ENCODE results near the gene EHD4.

The EHD4 gene

DNA sequence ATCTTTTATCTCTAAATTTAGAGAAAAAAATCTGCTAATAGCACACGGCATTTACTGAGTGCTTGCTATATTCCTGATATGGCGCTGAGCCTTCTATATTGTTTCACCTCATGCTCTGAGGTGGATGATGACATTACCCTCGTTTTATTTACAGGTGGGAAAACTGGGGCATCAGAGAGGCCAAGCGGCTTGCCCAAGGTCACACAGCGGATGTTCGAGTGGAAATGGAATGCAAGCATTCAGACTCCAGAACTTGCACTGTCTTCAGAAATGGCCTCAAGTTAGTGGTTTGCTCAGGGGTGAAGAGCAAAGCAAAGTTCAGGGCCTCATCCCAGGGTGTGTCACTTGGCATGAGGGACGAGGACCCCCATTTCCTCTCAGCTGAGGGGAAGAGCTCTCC, 17.3 kb downstream of the EHD4 start:
- no peak for FAIRE-seq

DNA sequence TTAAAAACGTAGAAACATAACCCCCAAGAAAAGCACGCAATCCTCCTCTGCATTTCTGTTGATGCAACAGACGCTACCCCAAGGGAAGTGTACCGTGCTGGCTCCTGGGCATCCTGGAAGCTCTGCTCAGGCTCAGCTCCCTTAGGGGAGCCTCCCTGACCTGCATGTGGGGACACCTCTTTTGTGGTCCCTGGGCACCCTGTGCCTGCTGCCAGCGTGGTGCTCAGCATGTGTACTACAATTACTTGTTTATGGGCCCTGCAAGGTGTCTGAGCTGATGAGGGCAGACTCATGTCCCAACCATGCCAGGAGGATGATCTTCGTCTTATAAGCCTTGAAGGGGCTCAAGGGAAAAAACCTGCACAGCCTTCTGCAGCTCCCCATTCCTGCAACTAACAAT, 18.3 kb downstream of the EHD4 start:
- FAIRE-seq = no peak

DNA sequence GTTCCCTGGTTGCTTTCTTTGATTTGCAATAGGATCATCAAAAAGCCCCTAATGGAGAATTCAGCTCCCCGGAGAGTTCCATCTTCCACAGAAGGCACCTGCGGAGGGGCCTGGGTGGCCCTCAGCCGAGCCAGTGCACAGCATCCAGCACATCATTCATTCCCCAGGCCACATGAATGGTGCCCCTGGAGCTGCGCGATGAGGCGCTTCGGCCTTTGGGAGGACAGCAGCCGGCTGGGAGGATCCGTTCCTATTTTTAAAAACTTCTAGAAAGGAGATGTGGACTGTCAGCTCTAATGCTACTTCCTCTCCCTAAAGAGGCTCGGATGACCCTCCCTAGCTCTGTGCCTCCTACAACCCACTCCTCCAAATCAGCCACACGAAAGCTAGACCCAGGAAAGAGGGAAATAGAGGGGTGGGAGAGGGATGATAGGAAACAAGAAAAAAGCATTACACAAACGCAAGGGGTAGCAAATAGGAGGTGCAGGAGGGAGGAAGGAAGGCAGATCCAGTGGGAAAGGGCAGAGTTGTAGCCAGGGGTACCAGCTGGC, 20.3 kb downstream of the EHD4 start:
- FAIRE-seq = no peak

DNA sequence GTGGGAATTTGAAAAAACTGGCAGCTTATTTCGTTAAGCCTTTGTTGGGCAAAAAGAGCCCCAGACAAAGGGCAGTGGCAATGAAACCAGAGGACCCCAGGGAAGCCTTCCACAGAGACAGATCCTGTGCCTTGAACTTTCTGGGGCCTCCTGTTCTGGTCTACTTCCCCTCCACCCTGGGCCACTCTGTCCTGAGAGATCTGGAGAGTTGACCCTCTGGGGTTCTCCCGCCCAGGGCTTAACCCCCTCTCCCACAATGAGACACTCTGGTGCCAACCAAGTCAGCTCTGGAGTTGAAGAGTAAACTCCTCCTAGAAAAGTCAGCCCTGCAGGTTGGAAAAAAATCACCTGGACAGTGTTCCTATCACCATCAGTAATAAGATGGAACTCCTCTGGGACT, 20.8 kb downstream of the EHD4 start:
- no peak for FAIRE-seq

DNA sequence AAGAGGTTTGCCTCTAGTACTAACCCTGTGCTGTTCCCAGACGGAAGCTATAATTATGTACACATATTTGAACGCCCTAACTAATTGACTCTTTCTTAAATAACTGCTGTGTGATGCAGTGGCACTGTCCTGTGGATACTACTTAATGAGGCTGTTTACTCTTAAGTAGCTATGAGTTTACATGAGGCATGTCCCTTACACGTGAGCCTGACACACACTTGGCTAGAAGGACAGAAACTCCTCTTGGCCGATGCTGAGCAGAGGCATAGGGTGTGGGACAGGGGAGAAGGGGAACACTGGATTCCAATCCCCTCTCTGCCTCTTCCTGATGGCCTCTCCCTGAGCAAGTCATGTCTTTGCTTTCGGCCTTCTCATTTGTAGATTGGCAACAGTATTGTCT, 21.9 kb downstream of the EHD4 start:
- FAIRE-seq = no peak

DNA sequence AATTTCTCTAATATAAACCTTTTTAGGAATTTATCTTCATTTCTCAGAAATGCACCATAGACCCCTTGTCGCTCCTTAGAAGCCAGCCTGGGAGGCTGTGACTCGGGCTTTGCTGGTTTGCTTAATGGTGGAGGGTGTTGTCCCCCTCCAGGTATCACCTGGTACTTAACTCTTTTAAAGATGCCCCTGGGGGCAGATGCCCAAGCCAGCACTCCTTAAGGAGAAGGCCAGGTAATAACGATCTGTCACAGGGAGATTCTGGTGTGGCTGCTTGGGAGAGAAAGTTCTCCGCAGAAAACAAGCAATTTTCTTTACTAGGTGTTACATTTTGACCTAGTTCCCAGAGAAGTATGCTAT, 22.3 kb downstream of the EHD4 start:
- no peak for FAIRE-seq

DNA sequence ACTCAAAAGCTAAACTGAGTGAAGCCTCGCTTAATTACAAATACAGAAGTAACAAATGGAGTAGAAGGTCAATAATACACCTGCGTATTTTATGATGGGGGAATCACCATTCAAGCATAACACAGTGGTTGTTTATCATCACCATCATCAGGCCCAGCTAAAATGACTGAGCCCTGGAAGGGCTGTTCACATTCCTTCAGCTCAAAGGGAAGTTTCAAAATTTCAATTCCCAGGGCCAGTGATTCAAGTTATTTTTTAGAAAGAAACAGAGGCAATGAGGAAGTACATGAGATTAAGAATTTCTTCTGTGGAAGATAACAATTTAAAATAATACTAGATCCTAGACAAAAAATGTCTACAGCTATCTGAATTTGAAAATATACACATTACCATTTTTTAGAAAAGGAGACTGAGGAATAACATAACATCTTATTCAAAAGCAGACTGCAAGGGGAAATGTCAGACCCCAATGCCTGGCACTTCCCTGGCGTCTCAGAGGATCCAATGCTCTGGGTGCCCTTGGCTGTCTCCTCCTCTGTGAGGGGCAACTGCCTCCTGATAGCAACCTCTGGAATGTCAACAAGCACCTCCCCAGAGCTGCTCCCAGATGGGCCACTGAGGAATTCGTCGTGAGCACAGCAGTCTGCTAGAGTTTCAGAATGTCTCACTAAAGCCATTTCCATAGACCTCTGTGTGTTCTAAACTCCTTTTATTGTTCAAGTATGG, 22.8 kb downstream of the EHD4 start:
- FAIRE-seq = no peak

DNA sequence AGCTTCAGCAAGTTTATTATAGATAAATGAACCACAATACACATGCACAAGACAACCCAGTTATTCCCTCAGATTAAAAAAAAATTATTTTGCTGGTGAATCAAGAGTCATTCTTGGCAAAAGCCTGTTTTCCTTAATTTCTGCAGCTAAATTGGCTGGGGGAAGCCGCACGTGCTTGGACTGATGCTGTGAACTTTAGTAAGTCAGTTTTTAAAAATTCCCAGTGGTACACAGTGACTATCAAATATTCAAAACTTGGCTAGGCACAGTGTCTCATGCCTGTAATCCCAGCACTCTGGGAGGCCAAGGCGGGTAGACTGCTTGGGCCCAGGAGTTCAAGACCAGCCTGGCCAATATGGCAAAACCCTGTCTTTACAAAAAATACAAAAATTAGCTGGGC, 23.9 kb downstream of the EHD4 start:
- no peak for FAIRE-seq

DNA sequence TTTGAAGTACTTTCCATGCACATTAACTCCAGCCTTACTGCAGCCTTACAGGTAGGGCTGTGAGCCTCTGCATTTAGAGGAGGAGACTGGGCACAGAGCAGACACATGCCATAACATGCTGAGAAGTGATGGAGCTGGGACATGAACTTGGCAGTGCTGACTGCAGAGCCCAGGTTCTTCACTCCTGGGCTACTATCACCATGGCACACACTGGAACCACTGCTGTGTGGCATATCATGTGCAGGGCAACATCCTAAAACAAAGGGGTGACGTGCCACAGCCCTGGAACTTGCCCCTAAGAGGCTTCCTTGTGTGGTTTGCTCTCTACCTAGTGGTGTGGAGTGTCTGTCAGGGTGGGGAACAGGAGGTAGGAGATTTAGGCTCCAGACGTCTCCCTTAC, 25.4 kb downstream of the EHD4 start:
- FAIRE-seq = no peak

DNA sequence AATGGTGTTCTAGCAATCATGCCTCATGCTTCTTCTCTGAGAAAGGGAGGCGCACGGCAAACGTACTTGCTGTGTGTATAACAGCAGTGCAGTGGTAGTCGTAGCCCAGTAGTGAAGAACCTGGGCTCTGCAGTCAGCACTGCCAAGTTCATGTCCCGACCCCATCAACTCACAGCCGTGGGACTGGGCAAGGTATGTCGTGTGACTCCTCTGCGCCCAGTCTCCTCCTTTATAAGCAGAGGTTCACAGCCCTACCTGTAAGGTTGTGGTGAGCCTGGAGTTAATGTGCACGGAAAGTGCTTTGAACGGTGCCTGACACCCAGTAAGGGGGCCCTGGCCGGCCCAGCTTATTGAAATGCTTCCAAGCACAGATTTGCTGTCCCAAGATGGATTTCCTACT, 26.6 kb downstream of the EHD4 start:
- no peak for FAIRE-seq

DNA sequence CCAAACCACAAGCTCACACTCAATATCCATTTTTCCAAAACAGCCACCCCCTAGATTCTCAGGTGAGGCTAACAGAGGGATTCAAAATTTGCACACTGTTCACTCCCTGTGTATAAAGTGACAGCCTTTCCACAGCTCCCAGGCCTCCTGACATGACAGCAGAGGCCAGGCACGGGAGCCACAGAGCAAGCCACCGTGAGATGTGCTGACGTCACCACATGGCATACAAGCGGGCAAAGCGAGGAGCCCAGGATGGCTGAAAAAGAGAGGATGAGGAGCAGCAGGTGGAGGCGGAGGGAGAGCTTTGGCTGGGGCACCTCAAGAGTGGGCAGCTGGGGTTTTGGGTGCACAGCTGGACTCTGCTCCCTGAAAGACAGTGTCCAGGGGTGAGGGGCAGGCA, 27.1 kb downstream of the EHD4 start:
- FAIRE-seq = no peak

DNA sequence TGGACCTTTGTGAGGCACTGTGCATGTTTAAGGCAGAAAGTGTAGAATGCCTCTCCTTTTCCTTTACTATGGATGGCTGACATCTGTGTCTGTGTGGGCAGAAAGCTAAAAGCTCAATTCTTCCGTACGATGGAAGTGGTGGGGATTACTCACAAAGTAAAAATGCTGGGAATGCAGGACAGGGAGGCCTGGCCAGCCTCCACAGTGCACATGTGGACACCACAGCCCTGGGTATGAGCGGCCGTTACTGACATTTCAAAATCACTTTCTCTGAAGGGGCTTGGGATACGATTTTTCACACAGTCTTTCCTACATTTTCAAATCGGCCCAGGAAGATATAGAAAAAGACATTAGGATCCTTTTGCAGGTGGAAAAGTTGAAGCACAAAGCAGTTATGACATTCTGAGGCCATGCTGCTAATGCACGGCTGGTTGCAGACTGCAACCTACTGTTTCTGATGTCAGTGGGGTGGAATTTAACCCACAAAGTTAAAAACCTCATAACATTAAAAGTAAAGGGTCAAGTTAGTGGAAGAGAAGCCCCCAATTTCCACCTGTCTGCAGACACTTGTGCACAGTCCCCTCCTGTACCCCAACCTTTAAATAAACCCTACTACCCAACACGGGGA, 27.9 kb downstream of the EHD4 start:
- FAIRE-seq = no peak

DNA sequence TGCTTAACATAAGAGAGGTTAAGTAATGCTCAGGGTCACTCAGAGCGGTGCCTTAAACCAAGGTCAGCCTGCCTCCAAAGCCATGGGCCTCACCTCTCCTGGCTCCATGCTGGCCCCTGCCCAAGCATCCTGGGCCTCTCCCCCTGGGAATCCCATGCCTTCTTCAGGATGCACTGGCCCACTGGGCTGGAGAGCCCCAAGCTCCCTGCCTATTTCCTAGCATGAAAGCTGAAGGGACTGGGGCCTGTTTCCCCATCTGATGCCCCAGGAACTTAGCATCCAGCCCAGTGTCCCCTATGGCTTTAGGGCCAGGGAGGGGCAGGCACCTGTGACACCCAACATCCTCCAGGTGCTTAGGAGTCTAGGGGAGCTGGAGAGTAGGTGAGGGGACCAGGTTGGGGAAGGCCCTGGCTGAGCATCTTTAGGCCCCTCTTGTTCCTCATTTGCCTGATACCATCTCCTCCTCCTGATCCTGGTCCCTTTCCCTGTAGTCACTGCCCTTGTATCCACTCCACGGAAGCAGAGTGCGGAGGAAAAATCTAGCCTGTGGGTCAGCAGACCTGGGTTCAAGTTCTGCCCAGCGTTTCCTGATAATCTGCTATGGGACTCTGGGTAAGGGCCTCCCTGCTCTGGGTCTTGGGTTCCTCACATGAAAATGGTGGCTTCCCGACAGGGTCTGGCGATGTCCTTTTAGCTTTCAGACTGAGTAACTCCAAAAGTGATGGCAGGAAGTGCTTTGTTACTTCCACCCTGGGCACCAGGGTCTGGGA, 28.6 kb downstream of the EHD4 start:
- FAIRE-seq = no peak

DNA sequence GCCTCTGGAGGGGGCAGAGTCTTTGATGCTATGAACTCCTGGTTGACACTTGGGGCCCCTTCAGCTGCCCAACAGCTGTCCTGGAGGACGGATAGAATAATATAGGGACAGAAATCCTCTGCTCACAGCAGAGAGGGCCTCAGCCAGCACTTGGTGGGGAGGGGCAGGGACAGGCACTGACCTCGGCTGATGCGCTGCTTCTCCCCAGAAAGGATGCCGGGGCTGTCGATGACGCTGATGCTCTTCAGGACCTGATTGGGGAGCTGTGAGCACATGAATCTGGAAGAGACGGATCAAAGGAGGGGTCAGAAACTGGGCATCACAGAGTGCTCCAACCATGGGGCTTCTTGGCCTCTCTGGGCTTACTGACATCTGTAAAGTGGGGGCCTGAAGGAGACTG, 29.5 kb downstream of the EHD4 start:
- no peak for FAIRE-seq

DNA sequence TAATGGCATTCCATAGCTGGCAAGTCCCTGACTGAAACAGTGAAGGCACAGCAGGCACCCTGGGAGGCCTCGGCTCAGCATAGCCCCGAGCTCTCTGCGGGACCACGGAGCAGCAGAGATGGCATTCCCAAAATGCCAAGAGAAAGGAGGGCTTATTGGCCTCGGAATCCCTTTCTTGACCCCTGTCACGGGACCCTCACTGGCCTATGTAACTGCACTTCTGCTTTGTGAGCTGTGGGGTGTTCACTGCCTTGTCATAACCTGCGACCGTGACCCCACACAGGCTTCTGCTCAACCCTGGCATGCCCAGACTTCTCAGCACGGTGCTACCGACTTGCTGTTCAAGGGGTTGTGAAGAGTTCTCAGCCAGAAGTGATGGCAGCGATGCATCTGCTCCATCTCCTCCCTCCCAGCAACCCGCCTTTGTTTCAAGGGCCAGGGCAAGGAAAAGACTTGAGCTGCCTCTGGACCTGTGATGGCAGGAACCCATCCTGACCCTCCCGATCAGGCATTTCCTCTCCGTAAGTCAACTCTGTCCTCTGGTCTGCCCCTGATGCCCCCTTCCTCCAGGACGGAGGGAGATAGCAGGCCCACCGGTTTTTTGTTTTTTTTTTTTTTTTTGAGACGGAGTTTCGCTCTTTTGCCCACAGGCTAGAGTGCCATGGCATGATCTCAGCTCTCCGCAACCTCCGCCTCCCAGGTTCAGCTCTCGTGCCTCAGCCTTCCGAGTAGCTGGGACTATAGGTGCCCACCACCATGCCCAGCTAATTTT, 30.5 kb downstream of the EHD4 start:
- no peak for FAIRE-seq

DNA sequence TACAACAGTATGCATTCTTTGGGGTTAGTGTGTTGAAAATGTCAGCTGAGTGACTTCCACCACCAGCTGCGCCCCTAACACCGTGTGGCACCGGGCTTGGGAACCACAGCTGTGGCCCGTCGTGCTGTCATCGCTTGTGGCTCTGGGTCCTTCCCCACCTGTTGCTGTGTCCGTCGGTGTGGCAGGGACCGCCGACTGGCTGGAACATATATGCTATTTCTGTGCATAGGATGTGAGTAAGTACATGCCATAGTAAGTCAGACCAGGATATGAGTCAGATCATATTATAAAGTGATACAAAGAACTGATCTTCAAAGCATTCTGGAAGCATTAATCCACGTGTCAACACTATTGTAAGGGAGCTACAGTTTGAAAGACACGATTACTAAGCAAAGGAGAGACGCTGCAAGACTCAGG, 31.9 kb downstream of the EHD4 start:
- no peak for FAIRE-seq

DNA sequence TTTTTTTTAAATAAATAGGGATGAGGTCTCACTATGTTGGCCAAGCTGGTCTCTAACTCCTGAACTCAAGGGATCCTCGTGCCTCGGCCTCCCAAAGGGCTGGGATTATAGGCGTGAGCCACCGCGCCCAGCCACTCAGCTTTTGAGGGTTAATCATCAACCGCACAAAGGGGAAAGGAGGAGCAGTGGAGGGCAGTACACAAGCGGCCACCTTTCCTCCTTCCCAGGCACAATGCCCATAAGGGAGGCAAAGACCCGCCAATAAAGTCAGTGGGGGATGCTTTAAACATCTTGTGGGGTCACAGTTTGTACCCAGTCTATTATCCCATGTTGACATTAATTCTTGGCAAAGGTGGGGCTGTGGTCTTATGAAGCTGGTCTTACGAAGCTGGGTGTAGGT, 32.4 kb downstream of the EHD4 start:
- FAIRE-seq = no peak

DNA sequence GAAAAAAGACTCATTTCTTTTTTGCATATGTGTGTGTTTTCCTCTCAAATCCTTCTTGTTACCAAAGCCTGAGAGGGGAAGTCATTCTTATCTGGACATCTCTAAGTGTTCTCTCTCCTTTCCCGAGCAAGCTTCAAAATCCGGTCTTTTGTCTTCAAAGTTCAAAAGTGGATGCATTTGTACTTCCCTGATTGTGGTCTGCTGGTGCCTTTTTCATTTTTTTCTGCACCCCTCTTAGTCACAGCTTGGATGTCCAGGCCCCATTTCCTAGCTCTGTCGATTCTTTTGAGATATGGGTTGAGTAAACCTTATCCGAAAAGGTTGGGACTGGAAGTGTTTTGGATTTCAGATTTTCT, 34.8 kb downstream of the EHD4 start:
- no peak for FAIRE-seq

DNA sequence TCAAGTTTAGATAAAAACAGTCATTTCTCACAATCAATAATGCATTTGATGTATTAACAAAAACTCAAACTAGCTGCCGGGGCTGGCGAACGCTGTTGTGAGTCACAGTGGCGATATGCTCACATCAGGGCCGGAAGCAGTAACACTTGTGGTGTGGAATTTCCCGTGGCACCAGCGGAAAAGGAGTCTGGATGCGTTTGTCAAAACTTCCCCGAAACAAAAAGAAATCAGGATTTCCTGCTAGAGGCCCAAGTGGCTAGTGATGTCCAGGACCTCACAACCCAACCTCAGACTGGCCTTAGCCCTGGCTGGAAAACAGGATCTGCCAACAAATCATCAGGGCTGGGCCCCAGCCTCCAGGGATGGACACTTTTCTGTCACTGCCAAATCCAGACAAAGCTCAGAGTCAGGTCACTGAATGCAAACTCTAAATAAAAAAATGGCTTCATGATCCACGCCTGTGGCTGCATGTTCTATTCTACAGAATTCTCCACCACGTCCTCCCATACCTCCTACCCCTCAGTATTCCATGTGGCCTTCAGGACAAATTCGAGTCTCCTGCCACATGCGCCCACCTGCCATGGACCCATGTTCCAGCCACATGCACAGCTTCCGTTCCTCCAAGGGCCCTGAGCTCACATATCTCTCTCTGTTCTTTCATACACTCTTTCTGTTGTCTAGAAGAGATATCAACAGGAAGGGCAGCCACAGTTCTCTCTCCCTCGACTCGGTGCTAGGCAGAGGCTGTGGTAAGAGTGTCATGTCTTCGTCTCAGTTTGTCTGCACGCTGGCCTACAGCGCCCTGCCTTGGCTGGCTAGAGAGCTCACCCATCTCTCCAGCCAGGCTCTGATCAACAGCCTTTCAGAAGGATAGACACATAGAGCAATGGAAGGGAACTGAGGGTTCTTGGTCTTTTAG, 35.4 kb downstream of the EHD4 start:
- FAIRE-seq = no peak

DNA sequence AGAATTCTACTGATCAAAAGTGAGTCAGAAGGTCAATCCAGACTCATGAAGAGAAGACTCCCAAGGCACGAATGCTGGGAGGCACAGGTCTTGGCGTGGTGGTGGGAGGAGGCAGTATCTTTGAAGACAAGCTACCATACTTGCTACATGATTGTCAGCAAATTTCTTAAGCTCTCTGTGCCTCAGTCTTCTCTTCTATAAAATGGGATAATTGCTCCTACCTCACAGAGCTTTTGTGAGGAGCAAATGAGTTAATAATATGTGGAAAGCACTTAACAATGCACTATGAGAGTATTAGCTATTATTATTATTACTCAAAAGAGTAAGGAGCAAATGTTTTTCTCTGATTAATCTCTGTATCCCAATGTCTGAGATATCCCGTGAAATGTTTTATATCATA, 36.2 kb downstream of the EHD4 start:
- FAIRE-seq = no peak

DNA sequence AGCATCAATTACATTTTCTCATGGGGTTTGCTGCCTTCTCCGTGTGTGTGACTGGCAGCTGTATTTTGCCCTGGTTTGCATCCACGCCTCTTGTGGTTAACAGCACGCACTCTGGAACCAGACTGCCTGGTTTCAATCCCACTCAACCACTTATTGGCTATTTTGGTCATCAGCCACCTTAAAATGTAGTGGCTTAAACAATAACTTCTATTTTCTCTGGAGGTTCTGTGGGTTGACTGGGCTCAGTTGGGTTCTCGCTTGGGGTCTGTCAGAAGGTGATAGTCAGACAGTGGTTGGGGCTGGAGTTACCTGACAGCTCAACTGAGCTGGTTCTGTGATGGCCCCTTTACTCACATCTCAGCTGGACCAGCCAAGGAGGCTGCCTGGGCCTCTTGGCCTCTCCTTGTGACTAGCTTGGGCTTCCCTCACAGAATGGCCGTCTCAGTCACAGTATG, 36.8 kb downstream of the EHD4 start:
- FAIRE-seq = no peak

DNA sequence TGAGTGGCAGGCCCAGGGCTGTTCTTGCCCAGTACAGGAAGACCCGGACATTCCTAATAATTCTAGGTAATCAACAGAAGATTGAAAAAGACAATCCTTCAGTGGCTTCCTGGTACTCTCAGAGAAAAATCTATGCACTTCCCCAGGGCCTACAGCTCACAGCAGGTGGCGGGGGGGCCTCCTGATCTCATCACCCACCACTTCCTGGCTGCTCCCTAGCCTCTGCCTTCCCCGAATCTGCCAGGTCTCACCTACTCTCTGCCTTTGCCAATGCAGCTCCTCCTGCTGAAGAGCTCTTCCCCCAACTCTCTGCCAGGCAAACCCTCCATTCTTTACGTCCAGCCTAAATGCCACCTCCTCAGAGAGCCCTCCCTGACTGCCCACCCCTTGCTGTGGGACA, 37.5 kb downstream of the EHD4 start:
- no peak for FAIRE-seq
